Right lobe of liver (tissue), 4 donors: ENCODE data around the gene ANP32A.

ENCODE experiments used
- POLR2A ChIP-seq: fragments of 450-650 bp; IDR thresholded peaks from one replicate; pipeline ENCODE4 v1.6.1; 2017; ENCODE audit warnings: antibody characterized with exemption, mild to moderate bottlenecking
- TF ChIP-seq, protein P1 (sequence below), 4 donors: fragments of 200-600 bp in 3 of 4; fragments of 450-650 bp in 1 of 4; IDR thresholded peaks; one replicate each; pipeline versions ENCODE4 v1.5.1 to v1.8.0; 2016 to 2022; ENCODE audit warnings: antibody characterized with exemption in 4 of 4, mild to moderate bottlenecking in 2 of 4
- donor health status: DM: no; HTN: no; CAD: no.
- donor health status: DM: no; HTN: no; CAD: no.
- donor health status: DM: no; HTN: yes; CAD: no.

- no peak for TF ChIP-seq POLR2A
- TF ChIP-seq, protein P1, sequence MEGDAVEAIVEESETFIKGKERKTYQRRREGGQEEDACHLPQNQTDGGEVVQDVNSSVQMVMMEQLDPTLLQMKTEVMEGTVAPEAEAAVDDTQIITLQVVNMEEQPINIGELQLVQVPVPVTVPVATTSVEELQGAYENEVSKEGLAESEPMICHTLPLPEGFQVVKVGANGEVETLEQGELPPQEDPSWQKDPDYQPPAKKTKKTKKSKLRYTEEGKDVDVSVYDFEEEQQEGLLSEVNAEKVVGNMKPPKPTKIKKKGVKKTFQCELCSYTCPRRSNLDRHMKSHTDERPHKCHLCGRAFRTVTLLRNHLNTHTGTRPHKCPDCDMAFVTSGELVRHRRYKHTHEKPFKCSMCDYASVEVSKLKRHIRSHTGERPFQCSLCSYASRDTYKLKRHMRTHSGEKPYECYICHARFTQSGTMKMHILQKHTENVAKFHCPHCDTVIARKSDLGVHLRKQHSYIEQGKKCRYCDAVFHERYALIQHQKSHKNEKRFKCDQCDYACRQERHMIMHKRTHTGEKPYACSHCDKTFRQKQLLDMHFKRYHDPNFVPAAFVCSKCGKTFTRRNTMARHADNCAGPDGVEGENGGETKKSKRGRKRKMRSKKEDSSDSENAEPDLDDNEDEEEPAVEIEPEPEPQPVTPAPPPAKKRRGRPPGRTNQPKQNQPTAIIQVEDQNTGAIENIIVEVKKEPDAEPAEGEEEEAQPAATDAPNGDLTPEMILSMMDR (IDR thresholded peaks at IDR 0.05), result no peak
Observed at GRCh38 chr15:68781217-68781616, 39.5 kb downstream of the ANP32A start.
